Muscle of leg (tissue), 11 donors: ENCODE measurements around the gene CD300H. TPM values are rescaled to one million over a fixed set of nuclear protein-coding genes. Genes with fewer than 3 reads are reported as not detected.
"Not testable (repeated sequence)": the region's sequence is repeated elsewhere in the genome, so short reads cannot be mapped to it uniquely, and the experiment has no call there.

ENCODE experiments used
- DNase-seq: peaks from one replicate; pipeline ENCODE4 v3.0.0; 2013
- H3K27ac ChIP-seq: one replicate; pipeline ENCODE4 v1.5.1; 2013; ENCODE audit warnings: mild to moderate bottlenecking, low read length, control low read depth
- H3K27me3 ChIP-seq: one replicate; pipeline ENCODE4 v1.6.1; 2013; ENCODE audit warnings: low read length; ENCODE audit not compliant: control insufficient read depth, insufficient read depth
- H3K36me3 ChIP-seq: one replicate; pipeline ENCODE4 v1.6.1; 2013; ENCODE audit warnings: low read length; ENCODE audit not compliant: control insufficient read depth, insufficient read depth
- H3K4me1 ChIP-seq: one replicate; pipeline ENCODE4 v1.6.1; 2013; ENCODE audit warnings: low read length; ENCODE audit not compliant: control insufficient read depth, insufficient read depth
- H3K4me3 ChIP-seq: one replicate; pipeline ENCODE4 v1.5.1; 2013; ENCODE audit warnings: low read length, control low read depth
- H3K9me3 ChIP-seq: replicated peaks from 2 replicates; pipeline ENCODE4 v1.6.1; 2013; ENCODE audit warnings: low read depth, low read length; ENCODE audit not compliant: control insufficient read depth
- WGBS: methylation state at CpG from one replicate; pipeline ENCODE4 v1.1.5; 2013; ENCODE audit warnings: missing lambda C conversion rate; ENCODE audit not compliant: insufficient coverage; 5-methylcytosine and 5-hydroxymethylcytosine counted together
- polyA plus RNA-seq, 8 donors: library from polyadenylated mRNA; unstranded; fragments of 120-200 nt; gene quantifications; one replicate each; pipeline versions ENCODE4 v1.2.1 to v1.2.3, GENCODE V29; 2013; ENCODE audit warnings: inconsistent platforms in 1 of 8, low replicate concordance in 1 of 8; ENCODE audit not compliant: insufficient read length in 8 of 8, insufficient read depth in 1 of 8
- total RNA-seq: library from RNA; stranded (reverse); fragments of 120-200 nt; gene quantifications from one replicate; pipeline ENCODE4 v1.2.4, GENCODE V29; 2013

CD300H gene
- total and polyA plus RNA-seq, 9 donors = 0.27 to 0.28 TPM; not detected in 7

DNA sequence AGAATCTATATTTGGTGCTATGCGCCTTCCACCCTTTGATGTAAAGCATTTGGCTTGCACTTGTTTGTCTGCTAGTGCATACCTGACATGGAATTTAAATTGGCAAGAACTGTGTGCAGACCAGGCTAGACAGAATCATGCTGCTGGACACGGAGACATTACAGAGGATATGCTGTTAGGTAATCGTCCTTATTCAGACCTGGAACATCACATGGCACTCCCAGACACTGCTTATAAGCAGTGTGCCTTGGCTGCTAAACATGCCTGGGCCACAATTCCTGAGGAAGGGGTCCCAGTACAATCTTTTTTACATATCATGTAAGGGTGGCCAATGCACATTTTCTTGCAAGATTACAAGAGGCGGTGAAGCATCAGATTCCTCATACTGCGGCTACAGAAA, 18.4 kb upstream of the CD300H start:
- H3K27me3 ChIP-seq = peaks cover 3% of the 10 kb centered on the region
- H3K4me3 ChIP-seq = no peak overlapping the region
- no peaks in the 10 kb centered on the region for H3K4me1 ChIP-seq
- H3K9me3 ChIP-seq = no peaks in the 10 kb centered on the region
- WGBS = 88% methylated on average over 3 of the region's 5 CpGs
- no peak for DNase-seq
- H3K27ac ChIP-seq = no peak overlapping the region
- H3K36me3 ChIP-seq = no peaks in the 10 kb centered on the region

- Histone ChIP-seq H3K27ac (no peak overlapping the region), H3K9me3 (no peaks in the 10 kb centered on the region), H3K36me3 (no peaks in the 10 kb centered on the region), H3K4me3 (no peak overlapping the region), H3K27me3 (peaks cover 3% of the 10 kb centered on the region), H3K4me1 (no peaks in the 10 kb centered on the region)
- 81% methylated on average over 11 of the region's 14 CpGs for WGBS
- DNase-seq = no peak
Observed at GRCh38 chr17:74584292-74585060, 17.2 kb upstream of the CD300H start.

DNA sequence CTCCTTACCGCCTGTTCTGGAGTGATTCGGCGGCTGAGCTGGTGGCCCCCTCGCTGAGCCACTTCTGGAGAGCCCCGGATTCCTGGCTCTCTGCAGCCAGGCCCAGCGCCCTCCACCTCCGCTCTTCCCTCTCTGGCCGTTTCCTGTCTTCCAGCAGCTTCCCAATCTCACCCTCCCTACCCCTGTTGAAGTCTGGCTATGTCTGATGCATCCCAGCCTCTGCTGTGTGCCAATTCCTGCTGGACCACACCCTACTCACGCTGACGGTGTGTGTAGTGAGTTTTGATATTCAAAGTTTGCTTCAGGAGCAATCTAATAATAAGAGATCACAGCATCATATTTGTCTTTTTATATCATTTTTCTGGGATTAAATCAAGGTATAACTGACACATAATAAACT, 15.3 kb upstream of the CD300H start:
- no peak overlapping the region for H3K27ac ChIP-seq
- H3K9me3 ChIP-seq = no peaks in the 10 kb centered on the region
- no peak overlapping the region for H3K4me3 ChIP-seq
- H3K27me3 ChIP-seq = peaks cover 3% of the 10 kb centered on the region
- H3K4me1 ChIP-seq = no peaks in the 10 kb centered on the region
- 81% methylated on average over 8 of the region's 10 CpGs for WGBS
- DNase-seq = no peak
- no peaks in the 10 kb centered on the region for H3K36me3 ChIP-seq

GRCh38 chr17:74579900-74580299, 12.6 kb upstream of the CD300H start:
- no peaks in the 10 kb centered on the region for H3K9me3 ChIP-seq
- 63% methylated on average over 4 of the region's 7 CpGs for WGBS
- H3K27ac ChIP-seq = no peak overlapping the region
- peaks cover 3% of the 10 kb centered on the region for H3K27me3 ChIP-seq
- no peaks in the 10 kb centered on the region for H3K4me1 ChIP-seq
- H3K4me3 ChIP-seq = no peak overlapping the region
- no peak for DNase-seq
- no peaks in the 10 kb centered on the region for H3K36me3 ChIP-seq

DNA sequence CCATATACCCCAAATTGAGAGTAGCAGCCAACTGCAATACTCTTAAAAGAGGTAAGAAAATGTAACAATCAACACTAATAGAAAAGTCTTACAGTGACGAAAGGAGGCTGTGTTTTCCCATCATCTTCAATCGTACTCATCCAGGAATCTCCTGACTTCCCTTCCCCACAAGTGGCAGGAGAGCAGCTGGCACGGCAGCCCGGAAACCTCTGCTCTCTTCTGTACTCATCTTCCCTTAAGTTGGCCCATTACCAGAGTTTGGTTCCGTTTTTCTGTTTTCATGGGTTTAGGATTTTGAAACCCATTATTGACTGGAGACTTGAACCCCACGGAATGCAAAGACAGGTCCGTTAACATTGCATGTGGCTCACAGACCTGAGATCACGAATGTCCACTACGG, 11.7 kb upstream of the CD300H start:
- Histone ChIP-seq H3K27me3 (peaks cover 3% of the 10 kb centered on the region), H3K4me3 (no peak overlapping the region), H3K9me3 (no peaks in the 10 kb centered on the region), H3K27ac (no peak overlapping the region), H3K4me1 (no peaks in the 10 kb centered on the region), H3K36me3 (no peaks in the 10 kb centered on the region)
- WGBS = 86% methylated on average over 4 of the region's 9 CpGs
- DNase-seq = no peak

GRCh38 chr17:74574489-74575142, 7.3 kb upstream of the CD300H start:
- DNase-seq = no peak
- Histone ChIP-seq H3K4me1 (no peaks in the 10 kb centered on the region), H3K27me3 (peaks cover 13% of the 10 kb centered on the region), H3K4me3 (no peak overlapping the region), H3K9me3 (no peaks in the 10 kb centered on the region), H3K27ac (no peak overlapping the region), H3K36me3 (no peaks in the 10 kb centered on the region)
- WGBS = 30% methylated on average over 3 of the region's 5 CpGs

- H3K4me1 ChIP-seq, H3K27ac ChIP-seq, H3K4me3 ChIP-seq, H3K36me3 ChIP-seq, H3K9me3 ChIP-seq, DNase-seq: not testable (repeated sequence)
- peaks cover 13% of the 10 kb centered on the region for H3K27me3 ChIP-seq
Observed at GRCh38 chr17:74573635-74574034, 6.3 kb upstream of the CD300H start.

GRCh38 chr17:74573169-74573568, 5.9 kb upstream of the CD300H start:
- WGBS = no CpG with 5 or more reads among the region's 3 CpGs
- DNase-seq = no peak
- peaks cover 13% of the 10 kb centered on the region for H3K27me3 ChIP-seq
- no peaks in the 10 kb centered on the region for H3K36me3 ChIP-seq
- peaks cover 6% of the 10 kb centered on the region for H3K4me1 ChIP-seq
- H3K9me3 ChIP-seq = no peaks in the 10 kb centered on the region
- H3K27ac ChIP-seq = no peak overlapping the region
- no peak overlapping the region for H3K4me3 ChIP-seq

DNA sequence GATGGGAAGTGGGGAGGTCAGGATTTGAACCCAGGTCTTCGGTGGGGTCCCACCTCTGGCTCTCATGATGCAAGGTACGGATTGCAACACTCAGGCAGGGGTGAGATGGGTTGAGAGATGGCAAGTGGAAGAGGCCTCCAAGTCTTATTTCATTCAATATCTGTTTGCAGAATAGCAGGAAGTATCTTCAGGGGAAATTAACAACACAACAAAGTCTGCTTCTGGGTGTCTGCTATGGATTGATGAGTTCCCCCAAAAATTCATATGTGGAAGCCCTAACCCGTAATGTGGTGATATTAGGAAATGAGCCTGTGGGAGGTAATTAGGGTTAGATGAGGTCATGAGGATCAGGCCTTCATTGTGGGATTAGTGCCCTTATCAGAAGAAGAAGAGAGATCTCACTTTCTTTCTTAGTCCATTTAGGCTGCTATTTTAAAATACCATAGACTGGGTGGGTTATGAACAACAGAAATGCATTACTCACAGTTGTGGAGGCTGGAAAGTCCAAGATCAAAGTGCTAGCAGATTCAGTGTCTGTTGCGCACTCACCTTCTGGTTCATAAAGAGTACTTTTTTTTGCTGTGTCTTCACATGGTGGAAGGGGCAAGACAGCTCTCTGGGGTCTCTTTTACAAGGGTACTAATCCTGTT, 4.4 kb upstream of the CD300H start:
- Histone ChIP-seq H3K36me3 (no peaks in the 10 kb centered on the region), H3K27me3 (peaks cover 13% of the 10 kb centered on the region), H3K9me3 (no peaks in the 10 kb centered on the region), H3K4me3 (no peak overlapping the region), H3K4me1 (peaks cover 6% of the 10 kb centered on the region), H3K27ac (no peak overlapping the region)
- 100% methylated on average over 1 of the region's 4 CpGs for WGBS
- no peak for DNase-seq
